Measurements from ENCODE around the gene RASSF7.

- no peak for TF ChIP-seq CTCF (IDR thresholded peaks at IDR 0.05; ENCODE audit: low read length)
- no peak for TF ChIP-seq EZH2 (IDR thresholded peaks at IDR 0.05; ENCODE audit: borderline replicate concordance, low read length)
Measured at GRCh38 chr11:528166-528814, 32.5 kb upstream of the RASSF7 start.
